CD4-positive, alpha-beta T cell treated with Interleukin-10 for 1 hour (primary cell): ENCODE measurements around the gene FXYD1.
"Not testable (repeated sequence)": the region's sequence is repeated elsewhere in the genome, so short reads cannot be mapped to it uniquely, and the experiment has no call there.

ENCODE experiments used
- DNase-seq: peaks from one replicate; pipeline ENCODE4 v3.0.0-alpha.2; 2020

The FXYD1 gene

GRCh38 chr19:35138305-35138892 lies at the start of gene FXYD1:
Gene FXYD1, plus strand, starts transcription at chr19:35138824. Its CDS starts 1,256 bp downstream, at chr19:35140080.
- no peak for DNase-seq

GRCh38 chr19:35089554-35089953 lies 49.1 kb upstream of the FXYD1 start:
- DNase-seq, result no peak

- no peak for DNase-seq
Measured at GRCh38 chr19:35090160-35090505, 48.5 kb upstream of the FXYD1 start.

DNA sequence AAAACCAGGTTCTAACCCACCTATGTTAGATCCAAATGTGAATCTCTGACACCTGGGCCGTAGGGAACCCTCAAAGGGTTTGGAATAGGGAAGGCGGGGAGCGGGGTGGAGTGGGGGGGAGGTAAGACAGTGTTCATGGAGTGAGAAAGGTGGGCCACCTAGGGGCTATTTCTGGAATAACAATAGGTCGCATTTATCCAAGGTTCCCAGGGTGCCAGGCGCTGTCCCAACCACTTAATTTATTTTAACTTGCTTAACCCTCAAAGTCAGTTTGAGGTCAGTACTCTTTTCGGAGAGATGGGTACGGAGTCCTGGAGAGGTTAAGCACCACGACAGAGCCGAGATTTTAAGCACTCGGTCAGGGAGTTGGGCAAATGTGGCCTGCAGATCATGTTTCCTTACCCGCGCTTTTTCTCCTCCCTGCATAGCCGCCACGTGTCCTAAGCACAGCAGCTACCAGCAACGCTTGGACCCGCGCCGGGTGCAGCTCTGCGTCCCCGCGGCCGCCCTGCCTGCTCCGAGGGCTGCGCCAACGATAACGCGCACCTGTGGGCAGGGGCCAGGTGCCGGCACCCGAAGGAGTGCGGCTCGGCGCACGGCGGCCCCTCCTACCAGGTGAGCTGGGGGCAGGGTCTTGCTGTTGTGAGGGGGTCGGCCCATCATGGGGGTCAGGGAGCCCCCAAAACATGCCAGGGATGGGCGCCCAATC lies 48.0 kb upstream of the FXYD1 start:
- peak; percentile 62 for DNase-seq

- DNase-seq, result no peak
Measured at GRCh38 chr19:35093430-35093829, 45.2 kb upstream of the FXYD1 start.

- DNase-seq, result no peak
Measured at GRCh38 chr19:35093941-35094647, 44.5 kb upstream of the FXYD1 start.

DNA sequence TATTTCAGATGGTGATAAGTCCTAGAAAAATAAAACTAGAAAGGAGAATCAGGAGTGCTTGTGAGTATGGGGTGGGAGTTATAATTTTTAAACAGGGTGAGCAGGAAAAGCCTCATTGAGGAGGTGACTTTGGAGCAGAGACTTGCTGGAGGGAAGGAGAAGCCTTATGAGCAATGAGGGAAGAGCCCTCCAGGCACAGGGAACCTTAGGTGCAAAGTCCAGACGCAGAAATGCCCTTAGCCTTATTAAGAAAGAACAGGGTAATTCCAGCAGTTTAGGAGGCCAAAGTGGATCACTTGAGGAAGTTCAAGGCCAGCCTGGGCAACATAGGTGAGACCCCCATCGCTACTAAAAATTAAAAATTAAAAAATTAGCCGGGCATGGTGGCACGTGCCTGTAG lies 44.0 kb upstream of the FXYD1 start:
- DNase-seq, result no peak

GRCh38 chr19:35095667-35096368 lies 42.8 kb upstream of the FXYD1 start:
- DNase-seq, result no peak

DNA sequence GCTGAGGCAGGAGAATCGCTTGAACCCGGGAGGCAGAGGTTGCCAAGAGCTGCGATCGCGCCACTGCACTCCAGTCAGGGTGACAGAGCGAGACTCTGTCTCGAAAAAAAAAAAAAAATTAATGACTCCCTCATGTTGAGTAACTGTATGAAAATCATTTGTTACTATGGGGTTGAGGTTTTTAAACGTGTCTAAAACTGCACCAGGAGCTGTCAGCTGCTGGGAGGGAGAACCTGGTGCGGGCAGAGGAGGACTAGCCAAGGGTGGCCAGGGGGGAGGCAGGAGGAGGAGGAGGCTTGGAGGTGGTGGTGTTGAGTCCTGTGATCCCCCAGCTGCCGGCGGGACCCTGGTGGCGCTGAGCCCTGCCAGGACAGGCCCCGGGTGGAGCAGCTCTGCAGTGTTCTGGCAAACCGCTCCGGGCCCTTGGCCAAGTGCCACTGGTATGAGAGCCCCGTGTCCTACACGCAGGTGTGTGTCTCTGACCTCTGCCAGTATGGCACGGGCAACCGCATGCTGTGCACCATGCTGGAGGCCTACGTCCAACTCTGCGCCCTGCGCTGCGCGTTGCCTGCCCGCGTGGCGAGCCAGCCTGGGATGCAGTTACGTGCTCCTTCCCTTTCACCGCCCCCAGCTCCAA lies 40.1 kb upstream of the FXYD1 start:
- no peak for DNase-seq

GRCh38 chr19:35099155-35099896 lies 39.3 kb upstream of the FXYD1 start:
- no peak for DNase-seq

GRCh38 chr19:35099897-35100275 lies 38.7 kb upstream of the FXYD1 start:
- no peak for DNase-seq

- DNase-seq, result no peak
Measured at GRCh38 chr19:35100588-35101533, 37.8 kb upstream of the FXYD1 start.

GRCh38 chr19:35101949-35102348 lies 36.7 kb upstream of the FXYD1 start:
- not testable (repeated sequence) for DNase-seq

GRCh38 chr19:35103614-35104013 lies 35.0 kb upstream of the FXYD1 start:
- DNase-seq, result not testable (repeated sequence)

DNA sequence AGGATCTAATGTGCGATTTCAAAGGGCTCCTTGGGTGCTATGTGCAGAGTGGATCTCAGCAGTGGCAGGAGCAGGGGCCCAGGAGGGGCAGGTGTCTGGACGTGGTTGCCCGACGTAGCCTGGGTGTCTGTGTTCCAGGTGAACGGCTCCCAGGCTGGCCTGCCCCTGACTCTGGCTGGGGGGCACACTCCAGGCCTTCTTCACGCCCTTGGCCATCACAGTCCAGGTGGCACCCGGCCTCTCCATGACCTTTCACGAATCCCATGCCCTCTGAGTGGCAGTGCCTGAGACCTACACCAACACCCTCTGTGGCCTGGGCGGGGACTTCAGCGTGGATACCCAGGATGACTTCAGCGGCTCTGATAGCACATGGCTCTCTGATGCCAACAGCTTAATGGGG lies 34.3 kb upstream of the FXYD1 start:
- no peak for DNase-seq

DNA sequence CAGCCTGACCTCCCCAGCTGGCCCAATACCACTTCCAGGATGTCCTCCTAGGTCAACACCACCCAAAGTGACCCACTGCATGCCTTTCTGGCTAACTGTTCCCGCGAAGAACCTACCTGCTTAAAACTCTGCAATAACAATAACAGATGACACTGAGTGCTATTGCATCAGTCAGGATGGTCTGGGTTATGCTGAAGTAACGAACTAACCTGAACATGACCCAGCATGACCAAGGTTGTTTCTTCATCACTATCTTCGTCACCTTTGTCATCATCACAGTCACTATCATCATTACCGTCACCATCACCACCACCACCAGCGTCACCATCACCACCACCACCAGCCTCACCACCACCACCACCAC lies 33.6 kb upstream of the FXYD1 start:
- DNase-seq, result no peak

GRCh38 chr19:35105411-35106290 lies 33.0 kb upstream of the FXYD1 start:
- no peak for DNase-seq

DNA sequence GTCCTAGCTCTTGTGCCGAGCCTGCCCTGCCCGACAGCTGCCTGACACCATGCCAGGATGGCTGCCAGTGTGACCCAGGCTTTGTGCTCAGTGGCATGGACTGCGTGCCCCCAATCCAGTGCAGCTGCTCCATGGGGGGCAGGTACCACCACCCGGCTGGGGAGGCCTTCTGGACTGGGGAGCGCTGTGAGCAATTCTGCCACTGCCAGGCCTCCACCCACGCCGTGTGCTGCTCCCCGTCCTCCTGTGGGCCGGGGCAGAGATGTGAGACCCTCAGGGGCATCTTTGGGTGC lies 32.4 kb upstream of the FXYD1 start:
- DNase-seq, result no peak

DNA sequence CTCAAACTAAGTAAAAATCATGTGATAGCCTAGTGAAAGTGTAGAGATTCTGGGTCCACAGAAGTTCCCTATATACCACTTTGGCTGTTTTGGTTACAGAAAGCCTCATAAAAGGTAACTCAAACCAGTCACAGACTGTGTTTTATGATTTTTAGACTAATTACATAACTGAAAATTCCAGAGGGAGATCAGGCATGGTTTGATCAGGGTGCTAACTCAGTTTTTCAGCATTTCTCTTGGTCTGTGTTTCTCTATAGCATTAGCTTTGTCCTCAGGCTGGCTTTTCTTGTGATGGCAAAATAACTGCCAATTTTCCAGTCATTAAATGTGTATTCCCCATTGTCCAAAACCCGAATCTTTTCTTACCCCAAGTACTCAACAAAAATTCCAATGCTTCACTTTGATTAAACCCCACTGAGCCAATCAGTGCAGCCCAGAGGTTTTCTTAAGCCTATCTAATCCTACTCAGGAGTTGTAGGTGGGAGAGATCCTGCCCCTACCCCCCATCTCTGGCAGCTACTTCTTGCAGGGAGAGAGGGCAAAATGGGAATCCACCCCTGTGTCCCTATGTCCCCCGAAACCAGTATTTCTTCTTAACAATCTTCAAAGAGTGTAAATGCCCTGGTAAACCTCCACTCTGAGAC lies 31.6 kb upstream of the FXYD1 start:
- DNase-seq, result no peak

DNA sequence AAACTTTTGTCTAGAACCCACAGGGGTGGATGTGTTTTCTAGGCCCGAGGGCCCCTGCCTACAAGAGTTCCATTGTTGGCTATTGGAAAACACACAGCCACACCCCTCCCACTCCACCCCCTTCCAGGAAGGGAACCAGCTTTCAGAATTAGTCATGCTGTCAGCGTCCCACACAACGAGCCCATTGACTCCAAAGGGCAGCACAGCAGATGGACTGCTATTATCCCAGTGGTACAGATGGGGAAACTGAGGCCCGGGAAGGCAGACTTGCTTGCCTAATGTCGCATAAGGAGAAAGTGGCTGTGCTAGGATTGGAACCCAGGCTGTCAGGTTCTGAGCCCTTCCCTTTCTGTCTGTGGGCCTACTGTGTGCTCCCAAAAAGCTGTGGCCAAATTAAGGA lies 31.1 kb upstream of the FXYD1 start:
- no peak for DNase-seq
